Measurements from ENCODE around the gene WIPF1. TPM values are rescaled to one million over a fixed set of nuclear protein-coding genes. Genes with fewer than 3 reads are reported as not detected.
A peak's percentile ranks its signal among the peaks of the same experiment; 100 is the strongest.

The WIPF1 gene
- polyA plus RNA-seq, 1 of the 3 experiments (the other 2 are of a cell fraction): 56.7 TPM

DNA sequence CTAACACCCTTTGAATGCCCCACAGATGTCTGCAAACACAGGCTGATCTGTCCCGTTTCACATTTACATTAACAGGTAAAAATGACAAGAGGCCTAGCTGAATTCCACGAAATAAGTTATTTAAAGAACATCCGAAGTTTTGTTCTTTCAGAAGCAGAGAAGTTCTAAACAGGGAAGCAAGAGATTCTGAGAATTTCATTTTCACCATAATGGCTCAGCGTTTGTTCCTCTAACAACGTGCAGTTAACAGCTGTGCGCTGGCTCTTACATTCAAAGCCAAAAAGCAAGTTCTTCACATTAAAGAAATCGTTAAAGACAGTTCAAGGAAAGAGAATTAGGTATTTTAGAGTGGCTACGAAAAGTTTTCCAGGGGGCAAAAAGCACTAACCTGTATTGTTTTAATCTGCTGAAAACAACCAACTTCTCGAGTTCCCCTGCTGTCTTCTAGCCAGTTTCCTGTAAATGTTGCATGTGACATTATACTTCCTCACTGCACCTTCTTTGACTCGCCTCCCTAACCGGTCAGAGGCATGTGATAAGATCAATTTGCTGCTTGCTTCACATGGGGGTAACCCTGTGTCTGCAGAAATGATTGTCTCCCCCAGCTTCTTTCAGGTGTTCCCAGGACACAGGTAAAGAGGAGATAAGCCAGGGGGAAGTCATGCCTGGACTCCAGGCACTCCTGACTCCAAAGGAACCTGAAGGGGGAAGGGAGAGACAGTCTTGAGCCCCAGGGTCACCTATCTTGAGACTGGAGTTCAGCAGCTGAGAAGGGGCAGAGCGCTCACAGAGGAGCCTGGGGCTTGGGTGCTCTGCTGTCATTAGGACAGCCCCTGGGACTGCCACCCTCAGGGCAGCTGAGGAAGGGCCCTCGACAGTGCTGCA lies 36.8 kb upstream of the WIPF1 start (continued):
- TF ChIP-seq RFX5 (IDR thresholded peaks at IDR 0.05; ENCODE audit: low read length) (no peak), EZH2phosphoT487 (IDR thresholded peaks at IDR 0.05; ENCODE audit: borderline replicate concordance, low read depth) (no peak), MXI1 (IDR thresholded peaks at IDR 0.05; ENCODE audit: low read depth, low read length) (no peak), GATA2 (CRISPR knock-in tag; IDR thresholded peaks at IDR 0.05) (no peak)

- Histone ChIP-seq H3K36me3 (replicated peaks in 1 of 2; ENCODE audit: control insufficient read depth in 1 of 2, insufficient read depth in 2 of 2, low read length in 1 of 2) (peaks cover 4 to 9% of the 10 kb centered on the region in 2 experiments), H3K27ac (ENCODE audit: low read depth in 2 of 2, low read length in 1 of 2) (peak overlapping the region in 1 of 2 experiments; percentile 11; a peak in 1 of 4 replicates), H3F3A (replicated peaks; ENCODE audit: insufficient read depth) (peaks cover 46% of the 10 kb centered on the region), H3K4me2 (no peak overlapping the region), H3K79me2 (ENCODE audit: insufficient read depth) (peaks cover 69% of the 10 kb centered on the region), H4K20me1 (ENCODE audit: insufficient read depth) (no peaks in the 10 kb centered on the region), H3K9me2 (no peaks in the 10 kb centered on the region), H3K4me1 (ENCODE audit: control insufficient read depth in 1 of 2, insufficient read depth in 2 of 2, low read depth in 1 of 2, low read length in 1 of 2) (peaks cover 23 to 25% of the 10 kb centered on the region in 2 experiments), H2AFZ (ENCODE audit: low read depth) (no peak overlapping the region), H3K4me3 (ENCODE audit: low read depth in 2 of 2, low read length in 1 of 2) (no peak overlapping the region), H3K9me3 (no peaks in the 10 kb centered on the region), H3K27me3 (ENCODE audit: insufficient read depth) (no peaks in the 10 kb centered on the region), H3K9ac (no peak overlapping the region)
- WGBS (ENCODE audit: low lambda C conversion rate): 92% methylated on average over 8 of the region's 8 CpGs
- TF ChIP-seq, protein P1, sequence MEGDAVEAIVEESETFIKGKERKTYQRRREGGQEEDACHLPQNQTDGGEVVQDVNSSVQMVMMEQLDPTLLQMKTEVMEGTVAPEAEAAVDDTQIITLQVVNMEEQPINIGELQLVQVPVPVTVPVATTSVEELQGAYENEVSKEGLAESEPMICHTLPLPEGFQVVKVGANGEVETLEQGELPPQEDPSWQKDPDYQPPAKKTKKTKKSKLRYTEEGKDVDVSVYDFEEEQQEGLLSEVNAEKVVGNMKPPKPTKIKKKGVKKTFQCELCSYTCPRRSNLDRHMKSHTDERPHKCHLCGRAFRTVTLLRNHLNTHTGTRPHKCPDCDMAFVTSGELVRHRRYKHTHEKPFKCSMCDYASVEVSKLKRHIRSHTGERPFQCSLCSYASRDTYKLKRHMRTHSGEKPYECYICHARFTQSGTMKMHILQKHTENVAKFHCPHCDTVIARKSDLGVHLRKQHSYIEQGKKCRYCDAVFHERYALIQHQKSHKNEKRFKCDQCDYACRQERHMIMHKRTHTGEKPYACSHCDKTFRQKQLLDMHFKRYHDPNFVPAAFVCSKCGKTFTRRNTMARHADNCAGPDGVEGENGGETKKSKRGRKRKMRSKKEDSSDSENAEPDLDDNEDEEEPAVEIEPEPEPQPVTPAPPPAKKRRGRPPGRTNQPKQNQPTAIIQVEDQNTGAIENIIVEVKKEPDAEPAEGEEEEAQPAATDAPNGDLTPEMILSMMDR (IDR thresholded peaks at IDR 0.05): no peak
- TF ChIP-seq GABPA (IDR thresholded peaks at IDR 0.05; ENCODE audit: low read depth) (no peak), MEF2A (IDR thresholded peaks at IDR 0.05; ENCODE audit: borderline replicate concordance, low read depth) (no peak), NRF1 (IDR thresholded peaks at IDR 0.05; ENCODE audit: low read depth, low read length) (no peak), JUND (IDR thresholded peaks at IDR 0.05) (no peak), REST (IDR thresholded peaks at IDR 0.05; ENCODE audit: low read depth, low read length) (no peak), YY1 (IDR thresholded peaks at IDR 0.05; ENCODE audit: low read depth) (no peak), USF2 (IDR thresholded peaks at IDR 0.05; ENCODE audit: borderline replicate concordance, low read depth, low read length) (no peak), RXRA (IDR thresholded peaks at IDR 0.05; ENCODE audit: borderline replicate concordance, low read depth) (no peak), MAX (IDR thresholded peaks at IDR 0.05; ENCODE audit: low read depth) (no peak), USF1 (IDR thresholded peaks at IDR 0.05; ENCODE audit: borderline replicate concordance, low read depth) (no peak)
- TF ChIP-seq, protein P2, sequence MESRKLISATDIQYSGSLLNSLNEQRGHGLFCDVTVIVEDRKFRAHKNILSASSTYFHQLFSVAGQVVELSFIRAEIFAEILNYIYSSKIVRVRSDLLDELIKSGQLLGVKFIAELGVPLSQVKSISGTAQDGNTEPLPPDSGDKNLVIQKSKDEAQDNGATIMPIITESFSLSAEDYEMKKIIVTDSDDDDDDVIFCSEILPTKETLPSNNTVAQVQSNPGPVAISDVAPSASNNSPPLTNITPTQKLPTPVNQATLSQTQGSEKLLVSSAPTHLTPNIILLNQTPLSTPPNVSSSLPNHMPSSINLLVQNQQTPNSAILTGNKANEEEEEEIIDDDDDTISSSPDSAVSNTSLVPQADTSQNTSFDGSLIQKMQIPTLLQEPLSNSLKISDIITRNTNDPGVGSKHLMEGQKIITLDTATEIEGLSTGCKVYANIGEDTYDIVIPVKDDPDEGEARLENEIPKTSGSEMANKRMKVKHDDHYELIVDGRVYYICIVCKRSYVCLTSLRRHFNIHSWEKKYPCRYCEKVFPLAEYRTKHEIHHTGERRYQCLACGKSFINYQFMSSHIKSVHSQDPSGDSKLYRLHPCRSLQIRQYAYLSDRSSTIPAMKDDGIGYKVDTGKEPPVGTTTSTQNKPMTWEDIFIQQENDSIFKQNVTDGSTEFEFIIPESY (IDR thresholded peaks at IDR 0.05; ENCODE audit: borderline replicate concordance, low read depth): no peak
- ChIA-PET CTCF (interaction anchor here (1.0 kb wide), 2 partner anchors 54 to 138 kb away, joined by 3 to 4 read pairs; no protein-coding TSS in a partner anchor), POLR2A (no interaction called here)
- no peak for DNase-seq
Measured at GRCh38 chr2:174633623-174633930, 36.0 kb upstream of the WIPF1 start.
